HG02981 (cell line): ENCODE results near the gene CLIC1.

Experiments
- ATAC-seq: cut with Tn5 transposase; IDR thresholded peaks from one replicate; pipeline ENCODE4 v1.9.1; 2021; ENCODE audit warnings: mild to moderate bottlenecking, moderate library complexity; ENCODE audit not compliant: unreplicated experiment

The CLIC1 gene

GRCh38 chr6:31707701-31708100, 28.6 kb downstream of the CLIC1 start:
- no peak for ATAC-seq

- ATAC-seq = no peak
Measured at GRCh38 chr6:31706599-31706998, 29.7 kb downstream of the CLIC1 start, which contains the start of gene LY6G6F. Gene LY6G6F (plus strand): TSS chr6:31706866. CDS start chr6:31706907, 41 bp downstream.

GRCh38 chr6:31705931-31706330, 30.4 kb downstream of the CLIC1 start:
- no peak for ATAC-seq

- peak; percentile 81 for ATAC-seq
Measured at GRCh38 chr6:31702819-31703716, 33.3 kb downstream of the CLIC1 start, which contains the start of gene ABHD16A. Gene ABHD16A (minus strand): TSS chr6:31703324. CDS start chr6:31703281, 43 bp downstream.

GRCh38 chr6:31702405-31702818, 33.9 kb downstream of the CLIC1 start:
- ATAC-seq = no peak

GRCh38 chr6:31701666-31702404, 34.5 kb downstream of the CLIC1 start:
- ATAC-seq = no peak

- ATAC-seq = no peak
Measured at GRCh38 chr6:31700740-31701401, 35.5 kb downstream of the CLIC1 start.

- ATAC-seq = no peak
Measured at GRCh38 chr6:31697555-31697954, 38.8 kb downstream of the CLIC1 start.

- no peak for ATAC-seq
Measured at GRCh38 chr6:31693535-31693934, 42.8 kb downstream of the CLIC1 start.

GRCh38 chr6:31692886-31693285, 43.4 kb downstream of the CLIC1 start:
- ATAC-seq = no peak

GRCh38 chr6:31692353-31692752, 44.0 kb downstream of the CLIC1 start:
- no peak for ATAC-seq

- no peak for ATAC-seq
Measured at GRCh38 chr6:31691564-31692108, 44.7 kb downstream of the CLIC1 start.

GRCh38 chr6:31691078-31691463, 45.3 kb downstream of the CLIC1 start:
- no peak for ATAC-seq

GRCh38 chr6:31690231-31691077, 45.9 kb downstream of the CLIC1 start:
- no peak for ATAC-seq

- ATAC-seq = no peak
Measured at GRCh38 chr6:31689249-31690110, 46.9 kb downstream of the CLIC1 start.

GRCh38 chr6:31687860-31688693, 48.3 kb downstream of the CLIC1 start:
- ATAC-seq = no peak

GRCh38 chr6:31687321-31687720, 49.0 kb downstream of the CLIC1 start:
- ATAC-seq = no peak

- ATAC-seq = no peak
Measured at GRCh38 chr6:31686483-31686882, 49.8 kb downstream of the CLIC1 start.
